Measurements from ENCODE around the gene CLDN1. TPM values are rescaled to one million over a fixed set of nuclear protein-coding genes. Genes with fewer than 3 reads are reported as not detected.

Gene CLDN1
- total RNA-seq, 1 experiment from 2014 or later: 1.0 TPM

DNA sequence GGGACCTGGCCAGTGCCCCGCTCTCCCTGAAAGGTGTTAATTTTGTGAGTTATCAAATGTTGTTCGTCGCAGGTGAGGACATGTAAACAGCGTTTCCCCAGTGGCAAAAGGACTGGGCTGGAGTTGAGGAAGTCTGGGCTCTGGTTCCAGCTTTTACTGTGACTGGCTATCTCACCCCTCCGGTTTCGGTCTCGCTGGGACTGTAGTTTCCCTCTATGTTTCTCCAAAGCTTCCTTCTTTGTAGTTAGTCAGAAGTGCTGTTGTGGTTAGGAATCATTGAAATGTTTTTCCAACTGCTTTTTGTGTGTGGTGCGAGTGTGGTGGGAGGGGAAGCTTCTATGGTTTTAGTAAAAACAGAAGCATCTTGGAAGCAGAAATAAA, 990 bp upstream of the CLDN1 start:
- Histone ChIP-seq H3K27ac (ENCODE audit: insufficient read length, low read depth, low read length) (no peak overlapping the region), H3K4me2 (ENCODE audit: insufficient read depth, insufficient read length, low read length) (no peak overlapping the region)

More for the DNA sequence above, 990 bp upstream of the CLDN1 start:
- Histone ChIP-seq H2BK20ac (ENCODE audit: low read depth, low read length, poor library complexity, severe bottlenecking) (no peak overlapping the region), H2BK12ac (ENCODE audit: insufficient read length, low read depth, low read length) (no peak overlapping the region), H3K9ac (ENCODE audit: extremely low read depth, insufficient read length, low read length) (no peak overlapping the region), H3K18ac (ENCODE audit: insufficient read length, low read depth, low read length) (no peak overlapping the region), H2AK5ac (ENCODE audit: insufficient read length, low read length) (no peak overlapping the region), H3K14ac (ENCODE audit: insufficient read depth, low read length) (no peak overlapping the region), H2AFZ (ENCODE audit: low read length) (no peak overlapping the region), H3T11ph (ENCODE audit: low read length) (no peak overlapping the region), H2BK5ac (ENCODE audit: insufficient read length, low read length) (no peak overlapping the region), H4K91ac (ENCODE audit: insufficient read length, low read depth, low read length) (no peak overlapping the region), H4K8ac (replicated peaks; ENCODE audit: insufficient read length, low read depth, low read length) (no peak overlapping the region), H2BK15ac (ENCODE audit: low read depth, low read length) (no peak overlapping the region), H3K23ac (ENCODE audit: insufficient read length, low read depth, low read length) (no peak overlapping the region), H4K20me1 (ENCODE audit: control insufficient read depth, insufficient read depth, insufficient read length) (no peaks in the 10 kb centered on the region), H3K27me3 (ENCODE audit: insufficient read depth, low read length) (no peaks in the 10 kb centered on the region), H3K79me1 (ENCODE audit: insufficient read depth, low read depth, low read length, poor library complexity, severe bottlenecking) (no peaks in the 10 kb centered on the region), H3K9me3 (ENCODE audit: control insufficient read depth, low read depth, low read length) (no peaks in the 10 kb centered on the region), H2BK120ac (ENCODE audit: low read depth, low read length, poor library complexity, severe bottlenecking) (no peak overlapping the region), H4K5ac (ENCODE audit: insufficient read length, low read depth, low read length) (no peak overlapping the region), H3K4ac (ENCODE audit: low read depth, low read length) (no peak overlapping the region), H3K23me2 (ENCODE audit: insufficient read length, low read depth, low read length, poor library complexity, severe bottlenecking) (peaks cover 8% of the 10 kb centered on the region), H3K4me1 (ENCODE audit: insufficient read depth, low read length) (peaks cover 6% of the 10 kb centered on the region), H3K56ac (ENCODE audit: insufficient read length, low read depth, low read length) (no peak overlapping the region), H3K79me2 (ENCODE audit: insufficient read depth, low read length) (no peaks in the 10 kb centered on the region)
- peaks cover 25% of the 10 kb centered on the region for H3K27me3 Mint-ChIP-seq (ENCODE audit: low read depth)
- no peaks in the 10 kb centered on the region for H3K36me3 Mint-ChIP-seq (ENCODE audit: insufficient read depth in 1 of 3, low read depth in 3 of 3)
- no peak for DNase-seq
- H3K27ac Mint-ChIP-seq: no peak overlapping the region
- H3K4me3 Mint-ChIP-seq: no peak overlapping the region; a peak in 2 of 5 replicates
- peaks cover 30 to 39% of the 10 kb centered on the region in 2 experiments for H3K4me1 Mint-ChIP-seq
- TF ChIP-seq, protein P1, sequence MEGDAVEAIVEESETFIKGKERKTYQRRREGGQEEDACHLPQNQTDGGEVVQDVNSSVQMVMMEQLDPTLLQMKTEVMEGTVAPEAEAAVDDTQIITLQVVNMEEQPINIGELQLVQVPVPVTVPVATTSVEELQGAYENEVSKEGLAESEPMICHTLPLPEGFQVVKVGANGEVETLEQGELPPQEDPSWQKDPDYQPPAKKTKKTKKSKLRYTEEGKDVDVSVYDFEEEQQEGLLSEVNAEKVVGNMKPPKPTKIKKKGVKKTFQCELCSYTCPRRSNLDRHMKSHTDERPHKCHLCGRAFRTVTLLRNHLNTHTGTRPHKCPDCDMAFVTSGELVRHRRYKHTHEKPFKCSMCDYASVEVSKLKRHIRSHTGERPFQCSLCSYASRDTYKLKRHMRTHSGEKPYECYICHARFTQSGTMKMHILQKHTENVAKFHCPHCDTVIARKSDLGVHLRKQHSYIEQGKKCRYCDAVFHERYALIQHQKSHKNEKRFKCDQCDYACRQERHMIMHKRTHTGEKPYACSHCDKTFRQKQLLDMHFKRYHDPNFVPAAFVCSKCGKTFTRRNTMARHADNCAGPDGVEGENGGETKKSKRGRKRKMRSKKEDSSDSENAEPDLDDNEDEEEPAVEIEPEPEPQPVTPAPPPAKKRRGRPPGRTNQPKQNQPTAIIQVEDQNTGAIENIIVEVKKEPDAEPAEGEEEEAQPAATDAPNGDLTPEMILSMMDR (conservative IDR thresholded peaks at IDR 0.05): no peak
- no CpG with 5 or more reads among the region's 8 CpGs for WGBS (ENCODE audit: extremely low coverage, insufficient read length, low lambda C conversion rate)
- no peaks in the 10 kb centered on the region for H3K9me3 Mint-ChIP-seq

Data from H9 (cell line).